K562 (cell line): Measurements from ENCODE around the gene PRKG1. TPM values are rescaled to one million over a fixed set of nuclear protein-coding genes. Genes with fewer than 3 reads are reported as not detected.

Experiments used
- ATAC-seq: fragments of 200-7000 bp; cut with Tn5 transposase; 3 replicates; pipeline ENCODE4 v1.9.1; 2020; ENCODE audit warnings: moderate library complexity
- BruUV-seq: library from RNA; stranded (reverse); fragments of 400-500 nt; replicated peaks from 2 replicates; lab custom pipeline; 2021; lab: Mats Ljungman, UMichigan
- CTCF ChIA-PET: fragments of 300-600 bp; formaldehyde crosslinking; extraction: SDS; loops from one replicate; lab custom pipeline; 2021; ENCODE audit warnings: low intra/inter-chr PET ratio; lab: Yijun Ruan, JAX
- POLR2A ChIA-PET: fragments of 300-600, 350-650 bp; sonication (Branson Sonifier 250); formaldehyde crosslinking; extraction: SDS; loops from one replicate; lab custom pipeline; 2021; ENCODE audit warnings: antibody characterized with exemption, inconsistent platforms; lab: Yijun Ruan, JAX
- DNase-seq, 4 experiments: peaks; one replicate each; pipeline versions ENCODE4 v3.0.0 to v3.0.0-alpha.2; 2011 to 2018; ENCODE audit warnings: low spot score in 3 of 4, mixed read lengths in 3 of 4; ENCODE audit errors: extremely low read depth in 1 of 4
- FAIRE-seq: peaks from 2 replicates; lab custom pipeline; 2011; peaks lifted over from hg19 to GRCh38; lab: Jason Lieb, UNC
- H2AFZ ChIP-seq: 2 replicates; pipeline ENCODE4 v1.6.0; 2011; ENCODE audit warnings: low read depth, low read length, control low read depth, inconsistent platforms
- H3K27ac ChIP-seq: fragments of 200-600 bp; 3 replicates; pipeline ENCODE4 v1.8.0; 2011; ENCODE audit warnings: low read depth, mild to moderate bottlenecking, control low read depth, inconsistent platforms, low read length, moderate library complexity, mixed read lengths; ENCODE audit errors: extremely low read depth
- H3K27me3 ChIP-seq, 2 experiments: fragments of 300-600 bp in 1 of 2; 2 replicates in 1 of 2; 3 replicates in 1 of 2; pipeline versions ENCODE4 v1.6.0 to v1.8.0; 2011; ENCODE audit warnings: inconsistent platforms in 2 of 2, low read length in 2 of 2, mild to moderate bottlenecking in 1 of 2, mixed read lengths in 1 of 2, moderate library complexity in 1 of 2; ENCODE audit not compliant: control insufficient read depth in 2 of 2, insufficient read depth in 2 of 2
- H3K36me3 ChIP-seq: fragments of 300-600 bp; 3 replicates; pipeline ENCODE4 v1.8.0; 2011; ENCODE audit warnings: mild to moderate bottlenecking, low read length, inconsistent platforms; ENCODE audit not compliant: control insufficient read depth, insufficient read depth
- H3K4me1 ChIP-seq, 2 experiments: fragments of 200-600 bp in 1 of 2; replicated peaks in 1 of 2; 2 replicates in 1 of 2; 3 replicates in 1 of 2; pipeline versions ENCODE4 v1.5.1 to v1.8.0; 2011; ENCODE audit warnings: inconsistent platforms in 2 of 2, low read length in 2 of 2, mild to moderate bottlenecking in 1 of 2, mixed read lengths in 1 of 2, moderate library complexity in 1 of 2; ENCODE audit not compliant: control insufficient read depth in 2 of 2, insufficient read depth in 2 of 2
- H3K4me2 ChIP-seq: 2 replicates; pipeline ENCODE4 v1.6.1; 2011; ENCODE audit warnings: low read length, control low read depth, inconsistent platforms, mixed read lengths; ENCODE audit not compliant: insufficient read depth
- H3K4me3 ChIP-seq: fragments of 200-600 bp; sonication (generic), shearing (Covaris generic); 2 replicates; pipeline ENCODE4 v1.5.1; 2016; ENCODE audit warnings: control low read depth, inconsistent platforms
- H3K79me2 ChIP-seq: fragments of 200-600 bp; 3 replicates; pipeline ENCODE4 v1.8.0; 2011; ENCODE audit warnings: low read length, inconsistent platforms; ENCODE audit not compliant: control insufficient read depth, insufficient read depth
- H3K9ac ChIP-seq, 2 experiments: 2 replicates each; pipeline versions ENCODE4 v1.6.0 to v1.6.1; 2011; ENCODE audit warnings: low read depth in 2 of 2, low read length in 2 of 2, control low read depth in 1 of 2, inconsistent platforms in 1 of 2, mild to moderate bottlenecking in 1 of 2, mixed read lengths in 1 of 2; ENCODE audit not compliant: insufficient read depth in 1 of 2
- H3K9me1 ChIP-seq: one replicate; pipeline ENCODE4 v1.6.0; 2011; ENCODE audit warnings: inconsistent platforms, mild to moderate bottlenecking, low read length, moderate library complexity; ENCODE audit not compliant: control insufficient read depth, insufficient read depth
- H3K9me3 ChIP-seq: replicated peaks from 2 replicates; pipeline ENCODE4 v1.5.1; 2011; ENCODE audit warnings: low read depth, low read length, inconsistent platforms; ENCODE audit not compliant: control insufficient read depth, insufficient read depth
- H4K20me1 ChIP-seq: replicated peaks from 2 replicates; pipeline ENCODE4 v1.6.1; 2011; ENCODE audit warnings: low read length, inconsistent platforms, mixed read lengths; ENCODE audit not compliant: control insufficient read depth, insufficient read depth
- GTF2B ChIP-seq: IDR thresholded peaks from 2 replicates; pipeline ENCODE4 v1.6.1; 2011; ENCODE audit not compliant: insufficient read length; ENCODE audit errors: extremely low read depth
- HLTF ChIP-seq: fragments of 450-650 bp; IDR thresholded peaks from 2 replicates; pipeline ENCODE4 v1.6.1; 2016
- KAT8 ChIP-seq: fragments of 450-650 bp; IDR thresholded peaks from 2 replicates; pipeline ENCODE4 v1.6.1; 2016; ENCODE audit warnings: low read depth, mild to moderate bottlenecking
- RBFOX2 ChIP-seq: fragments of 200-400 bp; formaldehyde crosslinking; IDR thresholded peaks from 2 replicates; pipeline ENCODE4 v1.6.1; 2017; ENCODE audit warnings: low read depth, mild to moderate bottlenecking, low read length, moderate library complexity
- RBM14 ChIP-seq: fragments of 200-400 bp; formaldehyde crosslinking; IDR thresholded peaks from 2 replicates; pipeline ENCODE4 v1.6.1; 2018; ENCODE audit warnings: low read depth, mild to moderate bottlenecking, low read length, moderate library complexity, borderline replicate concordance; ENCODE audit not compliant: insufficient read depth
- ZNF740 ChIP-seq, 3 experiments: fragments of 200-800 bp in 1 of 3; sonication (Bioruptor generic) in 1 of 3; sonication (generic) in 1 of 3; formaldehyde crosslinking in 1 of 3; IDR thresholded peaks; 2 replicates each; pipeline versions ENCODE4 v1.6.1 to v1.8.0; 2016 to 2022; ENCODE audit warnings: mild to moderate bottlenecking in 2 of 3, missing compliant biosample characterization in 2 of 3, missing genetic modification characterization in 2 of 3, missing genetic modification reagents in 1 of 3
- WGBS: fragments of 100-300 bp; shearing (Covaris generic); methylation state at CpG from one replicate; pipeline ENCODE4 v1.1.6; 2016; ENCODE audit warnings: low coverage, mixed read lengths; ENCODE audit not compliant: insufficient coverage; ENCODE audit errors: missing lambda C conversion rate; 5-methylcytosine and 5-hydroxymethylcytosine counted together
- in situ Hi-C: fragments of 300-500 bp; cut with MboI; formaldehyde crosslinking; loops from 4 replicates; pipeline ENCODE4 v1.15.0; 2018; ENCODE audit warnings: inconsistent platforms, mixed read lengths
- intact Hi-C: fragments of 100-400 bp; cut with micrococcal nuclease; formaldehyde crosslinking; loops from 2 replicates; pipeline ENCODE4 v1.14.2; 2022
- polyA plus RNA-seq, 8 experiments: library from polyadenylated mRNA; depleted of rRNA in 4 of 8; stranded (reverse) in 5 of 8; unstranded in 3 of 8; fragments of >200 nt; fragmentation: Nextera tagmentation in 2 of 8; fragmentation: Illumina TruSeq in 1 of 8; extraction: Ambion mirVana in 2 of 8; extraction: Trizol in 1 of 8; gene quantifications; 2 replicates each; pipeline versions ENCODE4 v1.2.1 to v1.2.3, GENCODE V29; 2011 to 2014; ENCODE audit warnings: inconsistent platforms in 1 of 8, missing spikeins in 1 of 8
- total RNA-seq, 7 experiments: library from RNA; depleted of rRNA in 6 of 7; stranded (reverse); fragments of >200 nt in 6 of 7; fragmentation: Illumina TruSeq in 2 of 7; extraction: Trizol in 2 of 7; gene quantifications; 2 replicates each; pipeline versions ENCODE4 v1.2.1 to v1.2.3, GENCODE V29; 2011 to 2021; ENCODE audit warnings: low replicate concordance in 1 of 7
- TF ChIP-seq, protein P1 (sequence below): sonication (generic); formaldehyde crosslinking; IDR thresholded peaks from 2 replicates; pipeline ENCODE4 v1.8.0; 2022; ENCODE audit warnings: missing genetic modification reagents, mild to moderate bottlenecking, moderate library complexity, borderline replicate concordance

PRKG1 gene
- total and polyA plus RNA-seq, 9 of the 15 experiments (the other 6 are each of a cell fraction or from before 2014, with no cell fraction given) = 0.22 TPM; not detected in 8

GRCh38 chr10:51108406-51108805 is 34.1 kb downstream of the PRKG1 start:
- ChIA-PET POLR2A (no interaction called here), CTCF (no interaction called here)
- intact Hi-C loops = no loop called here
- no peaks in the 10 kb centered on the region for H3K36me3 ChIP-seq
- 0% methylated on average over 1 of the region's 1 CpG for WGBS
- no peaks in the 10 kb centered on the region for H3K79me2 ChIP-seq
- no TSS peak for BruUV-seq
- H2AFZ ChIP-seq = no peak overlapping the region
- ATAC-seq (no peak), FAIRE-seq (no peak), DNase-seq (no peak)
- H3K9ac ChIP-seq = no peak overlapping the region
- no peaks in the 10 kb centered on the region for H4K20me1 ChIP-seq
- H3K4me2 ChIP-seq = no peak overlapping the region
- H3K27ac ChIP-seq = no peak overlapping the region
- no peaks in the 10 kb centered on the region for H3K27me3 ChIP-seq
- no peaks in the 10 kb centered on the region; the same call in 1 of the 2 replicates for H3K9me3 ChIP-seq
- H3K4me3 ChIP-seq = no peak overlapping the region
- H3K9me1 ChIP-seq = no peaks in the 10 kb centered on the region
- TF ChIP-seq KAT8 = no peak
- TF ChIP-seq HLTF = no peak
- no peak for TF ChIP-seq GTF2B
- TF ChIP-seq RBM14 = no peak
- TF ChIP-seq RBFOX2 = no peak
- TF ChIP-seq ZNF740 (CRISPR knock-in tag; IDR thresholded peaks at IDR 0.05) = no peak
- TF ChIP-seq ZNF740 (tag; IDR thresholded peaks at IDR 0.05) = no peak
- TF ChIP-seq, protein P1, sequence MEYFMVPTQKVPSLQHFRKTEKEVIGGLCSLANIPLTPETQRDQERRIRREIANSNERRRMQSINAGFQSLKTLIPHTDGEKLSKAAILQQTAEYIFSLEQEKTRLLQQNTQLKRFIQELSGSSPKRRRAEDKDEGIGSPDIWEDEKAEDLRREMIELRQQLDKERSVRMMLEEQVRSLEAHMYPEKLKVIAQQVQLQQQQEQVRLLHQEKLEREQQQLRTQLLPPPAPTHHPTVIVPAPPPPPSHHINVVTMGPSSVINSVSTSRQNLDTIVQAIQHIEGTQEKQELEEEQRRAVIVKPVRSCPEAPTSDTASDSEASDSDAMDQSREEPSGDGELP (CRISPR knock-in tag) = no peak
- in situ Hi-C loops = no loop called here
- no peaks in the 10 kb centered on the region for H3K4me1 ChIP-seq
